Breast epithelium (tissue), 4 donors: Measurements from ENCODE around the gene RABGAP1L. TPM values are rescaled to one million over a fixed set of nuclear protein-coding genes. Genes with fewer than 3 reads are reported as not detected.

Experiments
- DNase-seq, 2 donors: peaks; one replicate each; pipeline ENCODE4 v3.0.0-alpha.2; 2019; ENCODE audit warnings: low spot score in 2 of 2
- H3K27ac ChIP-seq, 2 donors: fragments of 200-600 bp; sonication (generic) in 1 of 2; one replicate each; pipeline ENCODE4 v1.5.1; 2016 to 2019; ENCODE audit warnings: mild to moderate bottlenecking in 1 of 2
- H3K27me3 ChIP-seq, 2 donors: fragments of 200-600 bp; sonication (generic) in 1 of 2; one replicate each; pipeline versions ENCODE4 v1.5.1 to v1.6.0; 2017 to 2019; ENCODE audit warnings: control low read depth in 1 of 2, mild to moderate bottlenecking in 1 of 2
- H3K36me3 ChIP-seq: fragments of 200-600 bp; one replicate; pipeline ENCODE4 v1.5.1; 2019
- H3K4me1 ChIP-seq, 2 donors: fragments of 200-600 bp; sonication (generic); one replicate each; pipeline ENCODE4 v1.5.1; 2016 to 2019; ENCODE audit warnings: control low read depth in 1 of 2
- H3K4me3 ChIP-seq, 3 donors: fragments of 200-600 bp; sonication (generic); 1 replicate in 2 of 3; 2 replicates in 1 of 3; pipeline ENCODE4 v1.5.1; 2016 to 2019; ENCODE audit warnings: mild to moderate bottlenecking in 3 of 3, moderate library complexity in 2 of 3
- H3K9me3 ChIP-seq, 2 donors: fragments of 200-600 bp; sonication (generic) in 1 of 2; one replicate each; pipeline ENCODE4 v1.5.1; 2016 to 2019; ENCODE audit warnings: control low read depth in 1 of 2
- CTCF ChIP-seq, 3 donors: fragments of 450-650 bp; IDR thresholded peaks; one replicate each; pipeline ENCODE4 v1.5.1; 2016 to 2017; ENCODE audit warnings: antibody characterized with exemption in 3 of 3, mild to moderate bottlenecking in 3 of 3, moderate library complexity in 3 of 3
- POLR2A ChIP-seq: fragments of 450-650 bp; IDR thresholded peaks from one replicate; pipeline ENCODE4 v1.6.1; 2016; ENCODE audit warnings: antibody characterized with exemption, mild to moderate bottlenecking, moderate library complexity
- POLR2AphosphoS5 ChIP-seq, 3 donors: sonication (generic); formaldehyde crosslinking; IDR thresholded peaks; one replicate each; pipeline ENCODE4 v1.6.1; 2017; ENCODE audit warnings: antibody characterized with exemption in 3 of 3
- intact Hi-C: fragments of 100-400 bp; cut with DNase I; formaldehyde crosslinking; loops from one replicate; pipeline ENCODE4 v1.15.1; 2023; ENCODE audit warnings: low total_unique reads
- total RNA-seq, 3 donors: library from RNA; depleted of rRNA; stranded (reverse); fragments of >200 nt; gene quantifications; one replicate each; pipeline ENCODE4 v1.1.0, GENCODE V29; 2016

The RABGAP1L gene
- total RNA-seq, 3 donors from 2014 or later = 41.3 to 83.7 (median 49.5) TPM

- no peaks in the 10 kb centered on the region for H3K9me3 ChIP-seq
- H3K36me3 ChIP-seq = no peaks in the 10 kb centered on the region
- no peak for DNase-seq
- no peaks in the 10 kb centered on the region for H3K27me3 ChIP-seq
- no peaks in the 10 kb centered on the region for H3K4me1 ChIP-seq
- H3K27ac ChIP-seq = no peak overlapping the region
- no peak overlapping the region for H3K4me3 ChIP-seq
- no peak for TF ChIP-seq CTCF (IDR thresholded peaks at IDR 0.05)
- no peak for TF ChIP-seq POLR2AphosphoS5 (IDR thresholded peaks at IDR 0.05)
- intact Hi-C loops = no loop called here
Measured at GRCh38 chr1:174161813-174162212, 2.5 kb downstream of the RABGAP1L start.

- no peak for DNase-seq
- intact Hi-C loops = no loop called here
- TF ChIP-seq POLR2A (no peak), CTCF (IDR thresholded peaks at IDR 0.05) (no peak), POLR2AphosphoS5 (IDR thresholded peaks at IDR 0.05) (no peak)
- no peak overlapping the region for H3K4me3 ChIP-seq
- no peak overlapping the region for H3K27ac ChIP-seq
- no peaks in the 10 kb centered on the region for H3K27me3 ChIP-seq
- H3K9me3 ChIP-seq = no peaks in the 10 kb centered on the region
- peaks cover 1% of the 10 kb centered on the region for H3K36me3 ChIP-seq
- H3K4me1 ChIP-seq = no peaks in the 10 kb centered on the region
Measured at GRCh38 chr1:174164826-174165225, 5.5 kb downstream of the RABGAP1L start.

GRCh38 chr1:174165471-174166137 is 6.3 kb downstream of the RABGAP1L start:
- no peak for TF ChIP-seq POLR2AphosphoS5 (IDR thresholded peaks at IDR 0.05)
- TF ChIP-seq CTCF (IDR thresholded peaks at IDR 0.05) = no peak
- no peak for TF ChIP-seq POLR2A
- no peaks in the 10 kb centered on the region for H3K9me3 ChIP-seq
- no peak for DNase-seq
- intact Hi-C loops = no loop called here
- H3K4me3 ChIP-seq = no peak overlapping the region
- H3K4me1 ChIP-seq = no peaks in the 10 kb centered on the region
- peaks cover 3% of the 10 kb centered on the region for H3K36me3 ChIP-seq
- H3K27me3 ChIP-seq = no peaks in the 10 kb centered on the region
- no peak overlapping the region for H3K27ac ChIP-seq

- Histone ChIP-seq H3K27ac (no peak overlapping the region), H3K9me3 (no peaks in the 10 kb centered on the region), H3K4me1 (no peaks in the 10 kb centered on the region), H3K4me3 (no peak overlapping the region), H3K36me3 (peaks cover 3% of the 10 kb centered on the region), H3K27me3 (no peaks in the 10 kb centered on the region)
- no peak for TF ChIP-seq POLR2AphosphoS5 (IDR thresholded peaks at IDR 0.05)
- no peak for TF ChIP-seq CTCF (IDR thresholded peaks at IDR 0.05)
- TF ChIP-seq POLR2A = no peak
- intact Hi-C loops = no loop called here
- no peak for DNase-seq
Measured at GRCh38 chr1:174166530-174167264, 7.4 kb downstream of the RABGAP1L start.

- Histone ChIP-seq H3K27ac (no peak overlapping the region), H3K27me3 (no peaks in the 10 kb centered on the region), H3K36me3 (peaks cover 3% of the 10 kb centered on the region), H3K4me3 (no peak overlapping the region), H3K4me1 (no peaks in the 10 kb centered on the region), H3K9me3 (no peaks in the 10 kb centered on the region)
- TF ChIP-seq POLR2AphosphoS5 (IDR thresholded peaks at IDR 0.05) (no peak), POLR2A (no peak), CTCF (IDR thresholded peaks at IDR 0.05) (no peak)
- no peak for DNase-seq
- intact Hi-C loops = no loop called here
Measured at GRCh38 chr1:174167265-174167803, 8.0 kb downstream of the RABGAP1L start.
